Lower leg skin (tissue), 4 donors: ENCODE results near the gene PIM3. TPM values are rescaled to one million over a fixed set of nuclear protein-coding genes. Genes with fewer than 3 reads are reported as not detected.
"Not testable (repeated sequence)": the region's sequence is repeated elsewhere in the genome, so short reads cannot be mapped to it uniquely, and the experiment has no call there.

Source experiments
- DNase-seq, 2 donors: peaks; one replicate each; pipeline ENCODE4 v3.0.0-alpha.2; 2019; ENCODE audit warnings: low spot score in 2 of 2
- H3K4me3 ChIP-seq: fragments of 200-600 bp; sonication (generic); 2 replicates; pipeline ENCODE4 v1.5.1; 2017; ENCODE audit warnings: mild to moderate bottlenecking, low read depth; ENCODE audit not compliant: poor library complexity, severe bottlenecking
- POLR2A ChIP-seq, 2 donors: fragments of 450-650 bp; IDR thresholded peaks; one replicate each; pipeline ENCODE4 v1.6.1; 2016 to 2017; ENCODE audit warnings: antibody characterized with exemption in 2 of 2, mild to moderate bottlenecking in 1 of 2, moderate library complexity in 1 of 2
- WGBS, 2 donors: methylation state at CpG; one replicate each; pipeline ENCODE4 v1.1.5; 2018; 5-methylcytosine and 5-hydroxymethylcytosine counted together
- intact Hi-C: fragments of 100-400 bp; cut with DNase I; formaldehyde crosslinking; loops from one replicate; pipeline ENCODE4 v1.15.0; 2023; ENCODE audit warnings: low total_unique reads
- total RNA-seq, 4 donors: library from RNA; depleted of rRNA; stranded (reverse); fragments of >200 nt; gene quantifications; one replicate each; pipeline ENCODE4 v1.1.0, GENCODE V29; 2016
- TF ChIP-seq, protein P1 (sequence below), 3 donors: fragments of 450-650 bp; IDR thresholded peaks; one replicate each; pipeline ENCODE4 v1.5.1; 2016; ENCODE audit warnings: antibody characterized with exemption in 3 of 3, mild to moderate bottlenecking in 3 of 3, moderate library complexity in 2 of 3

Gene PIM3
- total RNA-seq, 4 donors from 2014 or later, result 149 to 181 (median 163) TPM

- WGBS, 2 donors, result 7 to 15% methylated on average over 27 to 51 of the region's 90 CpGs
- intact Hi-C loops, result no loop called here
- TF ChIP-seq, protein P1, sequence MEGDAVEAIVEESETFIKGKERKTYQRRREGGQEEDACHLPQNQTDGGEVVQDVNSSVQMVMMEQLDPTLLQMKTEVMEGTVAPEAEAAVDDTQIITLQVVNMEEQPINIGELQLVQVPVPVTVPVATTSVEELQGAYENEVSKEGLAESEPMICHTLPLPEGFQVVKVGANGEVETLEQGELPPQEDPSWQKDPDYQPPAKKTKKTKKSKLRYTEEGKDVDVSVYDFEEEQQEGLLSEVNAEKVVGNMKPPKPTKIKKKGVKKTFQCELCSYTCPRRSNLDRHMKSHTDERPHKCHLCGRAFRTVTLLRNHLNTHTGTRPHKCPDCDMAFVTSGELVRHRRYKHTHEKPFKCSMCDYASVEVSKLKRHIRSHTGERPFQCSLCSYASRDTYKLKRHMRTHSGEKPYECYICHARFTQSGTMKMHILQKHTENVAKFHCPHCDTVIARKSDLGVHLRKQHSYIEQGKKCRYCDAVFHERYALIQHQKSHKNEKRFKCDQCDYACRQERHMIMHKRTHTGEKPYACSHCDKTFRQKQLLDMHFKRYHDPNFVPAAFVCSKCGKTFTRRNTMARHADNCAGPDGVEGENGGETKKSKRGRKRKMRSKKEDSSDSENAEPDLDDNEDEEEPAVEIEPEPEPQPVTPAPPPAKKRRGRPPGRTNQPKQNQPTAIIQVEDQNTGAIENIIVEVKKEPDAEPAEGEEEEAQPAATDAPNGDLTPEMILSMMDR (IDR thresholded peaks at IDR 0.05), result no peak
- no peak for TF ChIP-seq POLR2A (IDR thresholded peaks at IDR 0.05)
- DNase-seq, result peak; percentile 12 to 82
- H3K4me3 ChIP-seq, result no peak overlapping the region
Measured at GRCh38 chr22:49983148-49984042, 22.8 kb downstream of the PIM3 start.

GRCh38 chr22:49986325-49986724 lies 25.8 kb downstream of the PIM3 start:
- WGBS, 2 donors, result 71 to 94% methylated on average over 2 of the region's 2 CpGs
- no peak for DNase-seq
- TF ChIP-seq, protein P1 (IDR thresholded peaks at IDR 0.05), result no peak

DNA sequence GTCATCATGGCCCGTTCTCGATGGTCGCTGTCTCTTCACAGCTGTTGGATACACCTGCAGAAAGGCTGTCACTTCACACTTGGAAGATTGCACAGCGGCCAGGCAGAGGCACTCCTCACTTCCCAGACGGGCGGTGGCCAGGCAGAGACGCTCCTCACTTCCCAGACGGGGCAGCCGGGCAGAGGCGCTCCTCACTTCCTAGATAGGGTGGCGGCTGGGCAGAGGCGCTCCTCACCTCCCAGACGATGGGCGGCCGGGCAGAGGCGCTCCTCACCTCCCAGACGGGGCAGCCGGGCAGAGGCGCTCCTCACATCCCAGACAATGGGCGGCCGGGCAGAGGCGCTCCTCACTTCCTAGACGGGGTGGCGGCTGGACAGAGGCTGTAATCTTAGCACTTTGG lies 29.3 kb downstream of the PIM3 start:
- intact Hi-C loops, H3K4me3 ChIP-seq: not testable (repeated sequence)
- 90 to 94% methylated on average over 16 to 23 of the region's 24 CpGs for WGBS, 2 donors
- DNase-seq, result peak in 1 of 2 donors; percentile 54

More at GRCh38 chr22:49986325-49986724, 25.8 kb downstream of the PIM3 start:
- H3K4me3 ChIP-seq, result no peak overlapping the region
- intact Hi-C loops, result no loop called here

DNA sequence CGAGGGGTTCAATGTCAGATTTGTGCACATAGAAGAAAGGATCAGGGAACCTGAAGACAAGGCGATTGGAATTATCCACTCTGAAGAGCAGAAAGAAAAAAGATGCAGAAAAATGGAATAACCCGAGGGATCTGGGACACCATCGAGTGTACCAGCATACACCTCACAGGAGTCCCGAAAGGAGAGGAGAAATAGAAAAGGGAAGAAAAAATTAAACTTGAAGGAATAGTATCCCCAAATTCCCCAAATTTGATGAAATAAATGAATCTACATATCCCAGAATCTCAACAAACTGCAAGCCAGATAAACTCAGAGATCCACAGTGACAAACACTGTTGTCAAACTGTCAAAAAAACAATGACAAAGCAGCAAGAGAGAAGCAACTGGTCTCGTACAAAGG lies 30.6 kb downstream of the PIM3 start:
- no peak for TF ChIP-seq POLR2A (IDR thresholded peaks at IDR 0.05)
- TF ChIP-seq, protein P1 (IDR thresholded peaks at IDR 0.05), result no peak
- 88 to 92% methylated on average over 6 of the region's 6 CpGs for WGBS, 2 donors
- no peak overlapping the region for H3K4me3 ChIP-seq
- intact Hi-C loops, result no loop called here
- DNase-seq, result no peak

GRCh38 chr22:49991907-49992533 lies 31.4 kb downstream of the PIM3 start:
- H3K4me3 ChIP-seq, result no peak overlapping the region
- intact Hi-C loops, result no loop called here
- TF ChIP-seq, protein P1 (IDR thresholded peaks at IDR 0.05), result no peak
- TF ChIP-seq POLR2A (IDR thresholded peaks at IDR 0.05), result no peak
- WGBS, 2 donors, result 91 to 94% methylated on average over 7 of the region's 7 CpGs
- peak in 1 of 2 donors; percentile 52 for DNase-seq

DNA sequence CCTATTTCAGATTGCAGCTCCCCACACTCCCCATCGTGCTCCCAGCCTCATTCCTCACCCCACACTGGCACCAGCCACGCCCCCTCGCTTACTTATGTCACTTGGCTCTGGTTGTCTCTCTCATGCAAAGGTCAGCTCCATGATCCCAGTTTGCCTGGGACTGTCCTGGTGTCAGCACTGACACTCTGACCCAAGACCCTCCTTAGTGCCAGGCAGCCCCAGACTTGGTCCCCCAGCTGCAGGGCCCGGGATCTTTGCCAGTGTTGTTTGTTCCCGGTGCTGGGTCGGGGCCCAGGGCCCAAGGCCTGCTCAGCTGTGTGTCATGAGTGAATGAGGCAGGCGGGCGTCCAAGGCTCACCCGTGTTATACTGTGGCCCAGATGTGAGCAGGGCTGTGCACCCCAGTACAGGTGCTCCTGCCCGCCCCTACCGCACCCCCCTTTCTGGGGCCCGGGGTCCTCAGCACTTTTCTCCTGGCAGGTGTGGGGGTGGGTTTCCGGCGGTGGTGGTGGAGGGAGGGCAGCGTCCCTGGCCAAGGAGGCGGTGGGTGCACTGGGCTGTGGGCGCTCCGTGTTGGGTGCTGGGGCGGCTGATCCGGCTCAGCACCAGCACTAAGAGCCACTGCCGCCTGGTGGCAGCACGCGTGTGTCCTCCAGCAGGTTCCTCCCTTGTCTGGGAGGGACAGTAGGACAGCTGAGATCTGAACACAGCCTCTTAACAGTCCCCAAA lies 32.5 kb downstream of the PIM3 start:
- intact Hi-C loops, result no loop called here
- no peak overlapping the region for H3K4me3 ChIP-seq
- DNase-seq, result peak in 1 of 2 donors; percentile 88
- WGBS, 2 donors, result 38 to 40% methylated on average over 15 to 21 of the region's 23 CpGs
- TF ChIP-seq POLR2A (IDR thresholded peaks at IDR 0.05), result no peak
- TF ChIP-seq, protein P1 (IDR thresholded peaks at IDR 0.05), result no peak
